SU-DHL-6 (cell line): ENCODE results near the gene NRL.

Experiments
- H2AFZ ChIP-seq: fragments of 200-600 bp; sonication (generic); 2 replicates; pipeline ENCODE4 v1.6.1; 2014; ENCODE audit warnings: low read depth, mild to moderate bottlenecking, moderate library complexity, mixed read lengths, antibody characterized with exemption, low read length; ENCODE audit not compliant: severe bottlenecking
- H3F3A ChIP-seq: fragments of 200-600 bp; shearing (Covaris generic); 2 replicates; pipeline ENCODE4 v1.6.0; 2016; ENCODE audit warnings: antibody characterized with exemption, mild to moderate bottlenecking; ENCODE audit not compliant: insufficient read depth
- H3K27ac ChIP-seq: fragments of 200-600 bp; sonication (generic); 2 replicates; pipeline ENCODE4 v1.5.1; 2016; ENCODE audit warnings: low read depth, mild to moderate bottlenecking, low read length, moderate library complexity, mixed read lengths
- H3K27me3 ChIP-seq: fragments of 200-600 bp; sonication (generic), shearing (Covaris generic); 2 replicates; pipeline ENCODE4 v1.6.0; 2014; ENCODE audit warnings: mild to moderate bottlenecking, low read length
- H3K36me3 ChIP-seq: fragments of 200-600 bp; sonication (generic); 2 replicates; pipeline ENCODE4 v1.6.1; 2014; ENCODE audit warnings: mild to moderate bottlenecking, low read length, mixed read lengths
- H3K4me2 ChIP-seq: fragments of 300-600, 200-600 bp; shearing (Covaris generic), sonication (generic); 2 replicates; pipeline ENCODE4 v1.6.0; 2014; ENCODE audit warnings: low read length, low read depth, mild to moderate bottlenecking; ENCODE audit not compliant: poor library complexity, severe bottlenecking
- H3K4me3 ChIP-seq: fragments of 200-600 bp; sonication (generic); 2 replicates; pipeline ENCODE4 v1.5.1; 2014; ENCODE audit warnings: antibody characterized with exemption, low read length, mild to moderate bottlenecking, mixed read lengths; ENCODE audit not compliant: insufficient read depth, poor library complexity, severe bottlenecking
- H3K79me2 ChIP-seq: fragments of 200-600 bp; sonication (generic); 2 replicates; pipeline ENCODE4 v1.6.1; 2014; ENCODE audit warnings: mild to moderate bottlenecking, low read length, moderate library complexity; ENCODE audit not compliant: insufficient read depth
- H3K9ac ChIP-seq: fragments of 200-600 bp; sonication (generic); 2 replicates; pipeline ENCODE4 v1.7.0; 2014; ENCODE audit warnings: mild to moderate bottlenecking, low read length
- H3K9me2 ChIP-seq: fragments of 200-600 bp; sonication (generic); replicated peaks from 2 replicates; pipeline ENCODE4 v1.6.1; 2014; ENCODE audit warnings: low read length; ENCODE audit not compliant: insufficient read depth
- H3K9me3 ChIP-seq: fragments of 200-600 bp; sonication (generic); 2 replicates; pipeline ENCODE4 v1.6.1; 2014; ENCODE audit warnings: low read length, mixed read lengths; ENCODE audit not compliant: insufficient read depth
- H4K20me1 ChIP-seq: fragments of 200-600 bp; sonication (generic); 2 replicates; pipeline ENCODE4 v1.6.1; 2014; ENCODE audit warnings: low read depth, mild to moderate bottlenecking, antibody characterized with exemption, low read length, moderate library complexity, mixed read lengths
- EZH2phosphoT487 ChIP-seq: fragments of 200-600 bp; sonication (generic), shearing (Covaris generic); conservative IDR thresholded peaks from 2 replicates; pipeline ENCODE4 v1.6.1; 2018; ENCODE audit warnings: mild to moderate bottlenecking, antibody characterized with exemption, low read length, moderate library complexity, mixed read lengths
- TF ChIP-seq, protein P1 (sequence below): fragments of 200-600 bp; sonication (generic); IDR thresholded peaks from one replicate; pipeline ENCODE4 v1.5.1; 2017; ENCODE audit warnings: antibody characterized with exemption, mild to moderate bottlenecking, low read length, moderate library complexity; ENCODE audit not compliant: insufficient read depth, poor library complexity, severe bottlenecking

The NRL gene

DNA sequence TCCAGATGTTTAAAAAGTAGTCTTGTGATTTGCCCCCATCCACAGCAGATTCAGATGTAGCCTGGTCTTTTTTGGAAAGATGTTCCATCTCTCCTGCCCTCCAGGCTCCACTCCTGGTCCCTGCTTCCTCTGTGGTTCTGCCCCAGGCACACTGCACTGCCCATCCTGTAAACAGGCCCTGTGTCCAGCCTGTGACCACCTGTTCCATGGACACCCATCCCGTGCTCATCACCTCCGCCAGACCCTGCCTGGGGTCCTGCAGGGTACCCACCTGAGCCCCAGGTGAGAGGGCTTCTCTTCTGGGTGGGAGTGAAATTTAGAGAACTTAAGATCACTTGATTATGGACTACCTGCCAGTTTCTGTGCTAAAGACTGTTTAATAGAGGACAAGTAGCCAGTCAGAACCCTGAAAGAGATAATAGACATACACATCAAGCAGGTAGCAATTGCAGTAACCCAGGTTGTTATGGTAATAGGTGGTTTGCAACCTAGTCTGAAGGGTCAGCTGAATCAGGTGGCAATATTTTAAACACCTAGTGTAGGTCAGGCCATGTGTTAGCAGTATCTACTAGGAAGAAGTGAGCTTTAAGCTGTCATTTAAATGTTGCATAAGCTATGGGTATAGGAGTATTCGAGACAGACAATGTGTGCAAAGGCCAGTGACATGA, 34.7 kb upstream of the NRL start:
- Histone ChIP-seq H3K4me3 (no peak overlapping the region), H2AFZ (no peak overlapping the region), H4K20me1 (no peaks in the 10 kb centered on the region), H3K9me3 (no peaks in the 10 kb centered on the region), H3F3A (0 out of 2 replicates have a peak, but pooled peaks cover 6% of the 10 kb centered on the region), H3K27ac (no peak overlapping the region), H3K27me3 (no peaks in the 10 kb centered on the region), H3K4me2 (no peak overlapping the region), H3K9me2 (no peaks in the 10 kb centered on the region), H3K36me3 (0 out of 2 replicates have a peak, but pooled peaks cover 3% of the 10 kb centered on the region), H3K9ac (no peak overlapping the region), H3K79me2 (peaks cover 26% of the 10 kb centered on the region)
- TF ChIP-seq EZH2phosphoT487, result no peak
- TF ChIP-seq, protein P1, sequence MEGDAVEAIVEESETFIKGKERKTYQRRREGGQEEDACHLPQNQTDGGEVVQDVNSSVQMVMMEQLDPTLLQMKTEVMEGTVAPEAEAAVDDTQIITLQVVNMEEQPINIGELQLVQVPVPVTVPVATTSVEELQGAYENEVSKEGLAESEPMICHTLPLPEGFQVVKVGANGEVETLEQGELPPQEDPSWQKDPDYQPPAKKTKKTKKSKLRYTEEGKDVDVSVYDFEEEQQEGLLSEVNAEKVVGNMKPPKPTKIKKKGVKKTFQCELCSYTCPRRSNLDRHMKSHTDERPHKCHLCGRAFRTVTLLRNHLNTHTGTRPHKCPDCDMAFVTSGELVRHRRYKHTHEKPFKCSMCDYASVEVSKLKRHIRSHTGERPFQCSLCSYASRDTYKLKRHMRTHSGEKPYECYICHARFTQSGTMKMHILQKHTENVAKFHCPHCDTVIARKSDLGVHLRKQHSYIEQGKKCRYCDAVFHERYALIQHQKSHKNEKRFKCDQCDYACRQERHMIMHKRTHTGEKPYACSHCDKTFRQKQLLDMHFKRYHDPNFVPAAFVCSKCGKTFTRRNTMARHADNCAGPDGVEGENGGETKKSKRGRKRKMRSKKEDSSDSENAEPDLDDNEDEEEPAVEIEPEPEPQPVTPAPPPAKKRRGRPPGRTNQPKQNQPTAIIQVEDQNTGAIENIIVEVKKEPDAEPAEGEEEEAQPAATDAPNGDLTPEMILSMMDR, result no peak

DNA sequence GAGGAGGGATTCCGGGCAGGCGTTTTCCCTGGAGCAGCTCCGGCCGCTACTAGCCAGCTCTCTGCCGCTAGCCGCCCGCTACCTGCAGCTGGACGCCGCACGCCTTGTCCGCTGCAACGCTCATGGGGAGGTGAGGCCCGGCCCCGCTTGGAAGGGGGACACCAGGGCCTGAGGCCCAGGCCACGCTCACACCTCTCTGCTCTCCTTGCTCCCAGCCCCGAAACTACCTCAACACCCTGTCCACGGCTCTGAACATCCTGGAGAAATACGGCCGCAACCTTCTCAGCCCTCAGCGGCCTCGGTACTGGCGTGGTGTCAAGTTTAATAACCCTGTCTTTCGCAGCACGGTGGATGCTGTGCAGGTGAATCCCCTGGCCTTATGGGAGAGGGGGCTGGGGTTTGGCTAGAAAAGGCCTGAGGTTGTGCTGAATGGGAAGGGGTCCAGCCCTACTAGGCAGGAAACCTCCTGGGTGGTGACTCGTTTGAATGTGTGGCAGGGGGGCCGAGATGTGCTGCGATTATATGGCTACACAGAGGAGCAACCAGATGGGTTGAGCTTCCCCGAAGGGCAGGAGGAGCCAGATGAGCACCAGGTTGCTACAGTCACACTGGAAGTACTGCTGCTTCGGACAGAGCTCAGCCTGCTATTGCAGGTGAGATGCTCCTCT, 33.1 kb upstream of the NRL start:
- peak overlapping the region; percentile 26 for H3K27ac ChIP-seq
- H3K9me2 ChIP-seq, result no peaks in the 10 kb centered on the region
- H3K36me3 ChIP-seq, result 0 out of 2 replicates have a peak, but pooled peaks cover 6% of the 10 kb centered on the region
- H3K9me3 ChIP-seq, result no peaks in the 10 kb centered on the region
- peak overlapping the region; percentile 95 for H3K4me3 ChIP-seq
- no peak for TF ChIP-seq EZH2phosphoT487
- TF ChIP-seq, protein P1, result no peak
- H4K20me1 ChIP-seq, result no peaks in the 10 kb centered on the region
- no peaks in the 10 kb centered on the region for H3K27me3 ChIP-seq
- H3K79me2 ChIP-seq, result peaks cover 26% of the 10 kb centered on the region
- H3K4me2 ChIP-seq, result peak overlapping the region; percentile 75
- no peak overlapping the region for H2AFZ ChIP-seq
- peak overlapping the region; percentile 91 for H3K9ac ChIP-seq
- H3F3A ChIP-seq, result peaks cover 10% of the 10 kb centered on the region; the same call in 1 of the 2 replicates

DNA sequence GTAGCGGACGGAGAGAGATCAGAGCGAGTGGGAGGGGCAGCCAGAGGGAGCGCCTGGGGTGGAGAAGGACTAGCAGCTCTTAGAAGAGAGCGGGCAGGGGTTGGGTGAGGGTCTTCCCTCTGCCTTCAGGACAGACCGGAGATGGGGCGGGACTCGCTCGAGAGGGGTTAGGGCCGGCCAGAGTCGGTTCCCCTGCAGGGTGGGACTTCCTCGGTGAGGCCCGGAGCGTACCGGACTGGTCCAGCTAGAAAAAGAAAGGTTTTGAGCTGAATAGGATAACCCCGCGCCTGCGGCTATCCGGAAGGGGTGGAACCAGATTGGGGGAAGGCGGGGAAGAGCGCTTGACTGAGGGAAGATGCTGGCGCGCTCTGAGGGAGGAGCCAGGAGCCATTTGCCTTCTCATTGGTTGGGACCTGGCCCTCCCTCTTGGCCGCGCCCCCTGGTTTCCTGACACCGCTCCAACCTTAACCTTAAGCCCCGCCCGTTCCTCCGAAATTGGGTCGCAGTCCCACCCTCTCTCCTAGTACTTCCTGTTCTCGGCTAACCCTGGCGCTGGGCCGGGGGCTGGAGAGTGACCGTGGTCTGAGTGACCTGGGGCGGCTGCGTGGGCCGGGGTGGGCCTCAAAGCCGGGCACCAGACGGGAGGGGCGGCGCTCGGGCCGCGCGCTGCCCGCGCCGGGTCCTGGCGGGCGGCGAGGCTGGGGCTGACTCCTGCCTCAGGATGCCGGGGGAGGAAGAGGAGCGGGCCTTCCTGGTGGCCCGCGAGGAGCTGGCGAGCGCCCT, 32.4 kb upstream of the NRL start, which contains the start of gene RNF31:
TSS of gene RNF31 (plus strand) at position 521 of the 783 bp plus-strand sequence. CDS start at position 722, 201 bp downstream.
- H4K20me1 ChIP-seq, result no peaks in the 10 kb centered on the region
- no peaks in the 10 kb centered on the region for H3K27me3 ChIP-seq
- H3K27ac ChIP-seq, result peak within 1 kb of the TSS; percentile 81
- H3K9me2 ChIP-seq, result no peaks in the 10 kb centered on the region
- H3K4me3 ChIP-seq, result peak within 1 kb of the TSS; percentile 95
- peak within 1 kb of the TSS; percentile 91 for H3K9ac ChIP-seq
- H2AFZ ChIP-seq, result peak within 1 kb of the TSS; percentile 31
- H3K9me3 ChIP-seq, result no peaks in the 10 kb centered on the region
- peaks cover 10% of the 10 kb centered on the region; the same call in 1 of the 2 replicates for H3F3A ChIP-seq
- H3K79me2 ChIP-seq, result peaks cover 26% of the 10 kb centered on the region
- H3K4me2 ChIP-seq, result peak within 1 kb of the TSS; percentile 96
- TF ChIP-seq, protein P1, result no peak
- TF ChIP-seq EZH2phosphoT487, result no peak
- 0 out of 2 replicates have a peak, but pooled peaks cover 6% of the 10 kb centered on the region for H3K36me3 ChIP-seq
